ENCODE results near the gene GPR162. TPM values are rescaled to one million over a fixed set of nuclear protein-coding genes. Genes with fewer than 3 reads are reported as not detected.

The GPR162 gene
- total and polyA plus RNA-seq, 2 experiments from 2014 or later: 2.3 TPM

DNA sequence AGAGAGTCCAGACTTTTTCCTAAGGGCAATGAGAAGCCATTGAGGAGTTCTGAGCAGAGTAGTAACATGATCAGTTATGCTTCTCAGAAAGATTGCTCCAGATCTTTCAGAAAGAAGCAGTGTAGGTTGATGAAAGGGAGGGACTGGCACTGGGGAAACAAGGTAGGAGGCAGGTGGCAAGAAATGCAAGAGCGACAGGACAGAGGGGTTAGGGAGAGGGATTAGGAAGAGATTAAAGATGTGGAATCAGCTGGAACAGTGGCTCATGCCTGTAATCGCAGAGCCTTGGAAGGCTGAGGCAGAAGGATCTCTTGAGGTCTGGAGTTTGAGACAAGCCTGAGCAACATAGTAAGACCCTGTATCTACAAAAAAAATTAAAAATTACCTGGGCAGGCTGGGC, 26.1 kb downstream of the GPR162 start:
- no peak overlapping the region for H3K4me3 ChIP-seq
- no peak overlapping the region for H3K27ac ChIP-seq
- no peak for DNase-seq (ENCODE audit: low spot score)
- no peak overlapping the region for H2AFZ ChIP-seq
- H3K36me3 ChIP-seq (replicated peaks; ENCODE audit: insufficient read depth, low read depth): no peaks in the 10 kb centered on the region
- no peak overlapping the region for H3K4me2 ChIP-seq
- H3K27me3 ChIP-seq: no peaks in the 10 kb centered on the region
- peaks cover 5% of the 10 kb centered on the region for H3K4me1 ChIP-seq (ENCODE audit: insufficient read depth)
- no peaks in the 10 kb centered on the region for H4K20me1 ChIP-seq (ENCODE audit: insufficient read depth, poor library complexity, severe bottlenecking)
- no peaks in the 10 kb centered on the region for H3K9me3 ChIP-seq (ENCODE audit: low read depth)
- TF ChIP-seq EZH2phosphoT487 (IDR thresholded peaks at IDR 0.05; ENCODE audit: low read depth, severe bottlenecking, unreplicated experiment) (no peak), EZH2 (IDR thresholded peaks at IDR 0.05; ENCODE audit: borderline replicate concordance) (no peak)
- TF ChIP-seq, protein P1, sequence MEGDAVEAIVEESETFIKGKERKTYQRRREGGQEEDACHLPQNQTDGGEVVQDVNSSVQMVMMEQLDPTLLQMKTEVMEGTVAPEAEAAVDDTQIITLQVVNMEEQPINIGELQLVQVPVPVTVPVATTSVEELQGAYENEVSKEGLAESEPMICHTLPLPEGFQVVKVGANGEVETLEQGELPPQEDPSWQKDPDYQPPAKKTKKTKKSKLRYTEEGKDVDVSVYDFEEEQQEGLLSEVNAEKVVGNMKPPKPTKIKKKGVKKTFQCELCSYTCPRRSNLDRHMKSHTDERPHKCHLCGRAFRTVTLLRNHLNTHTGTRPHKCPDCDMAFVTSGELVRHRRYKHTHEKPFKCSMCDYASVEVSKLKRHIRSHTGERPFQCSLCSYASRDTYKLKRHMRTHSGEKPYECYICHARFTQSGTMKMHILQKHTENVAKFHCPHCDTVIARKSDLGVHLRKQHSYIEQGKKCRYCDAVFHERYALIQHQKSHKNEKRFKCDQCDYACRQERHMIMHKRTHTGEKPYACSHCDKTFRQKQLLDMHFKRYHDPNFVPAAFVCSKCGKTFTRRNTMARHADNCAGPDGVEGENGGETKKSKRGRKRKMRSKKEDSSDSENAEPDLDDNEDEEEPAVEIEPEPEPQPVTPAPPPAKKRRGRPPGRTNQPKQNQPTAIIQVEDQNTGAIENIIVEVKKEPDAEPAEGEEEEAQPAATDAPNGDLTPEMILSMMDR (IDR thresholded peaks at IDR 0.05; ENCODE audit: poor library complexity): no peak
- H3K79me2 ChIP-seq: no peaks in the 10 kb centered on the region
- WGBS (ENCODE audit: low lambda C conversion rate, missing lambda C conversion rate): 88% methylated on average over 2 of the region's 2 CpGs
- no peaks in the 10 kb centered on the region for H3K9me2 ChIP-seq (replicated peaks; ENCODE audit: insufficient read depth)

DNA sequence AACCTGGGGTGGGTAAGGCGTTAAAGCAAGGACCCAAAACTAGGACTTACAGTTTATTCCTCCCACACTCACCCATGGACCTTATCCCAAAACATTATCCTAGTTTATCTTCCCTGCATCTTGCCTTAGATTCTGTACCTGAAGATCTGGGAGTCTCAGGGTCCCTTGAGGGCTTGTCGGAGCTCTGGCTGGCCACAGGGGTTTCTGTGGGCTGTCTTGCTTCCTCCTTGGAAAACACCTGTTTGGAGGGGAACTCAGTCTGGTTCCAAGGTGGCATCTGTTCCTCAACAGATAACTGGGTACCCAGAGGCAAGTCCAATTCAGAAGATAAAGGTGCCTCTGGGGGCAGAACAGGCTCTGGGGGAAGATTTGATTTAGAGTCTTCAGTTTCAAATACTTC, 27.8 kb downstream of the GPR162 start:
- no peak overlapping the region for H2AFZ ChIP-seq
- 95% methylated on average over 2 of the region's 2 CpGs for WGBS (ENCODE audit: low lambda C conversion rate, missing lambda C conversion rate)
- H3K9me2 ChIP-seq (replicated peaks; ENCODE audit: insufficient read depth): no peaks in the 10 kb centered on the region
- H3K79me2 ChIP-seq: peaks cover 13% of the 10 kb centered on the region
- H3K9me3 ChIP-seq (ENCODE audit: low read depth): no peaks in the 10 kb centered on the region
- TF ChIP-seq EZH2phosphoT487 (IDR thresholded peaks at IDR 0.05; ENCODE audit: low read depth, severe bottlenecking, unreplicated experiment): no peak
- no peak for TF ChIP-seq EZH2 (IDR thresholded peaks at IDR 0.05; ENCODE audit: borderline replicate concordance)
- TF ChIP-seq, protein P1 (IDR thresholded peaks at IDR 0.05; ENCODE audit: poor library complexity): no peak
- no peak overlapping the region for H3K27ac ChIP-seq
- DNase-seq (ENCODE audit: low spot score): no peak
- H3K36me3 ChIP-seq (replicated peaks; ENCODE audit: insufficient read depth, low read depth): no peaks in the 10 kb centered on the region
- H3K4me3 ChIP-seq: no peak overlapping the region
- H3K4me1 ChIP-seq (ENCODE audit: insufficient read depth): peaks cover 13% of the 10 kb centered on the region
- no peaks in the 10 kb centered on the region for H4K20me1 ChIP-seq (ENCODE audit: insufficient read depth, poor library complexity, severe bottlenecking)
- H3K27me3 ChIP-seq: no peaks in the 10 kb centered on the region
- no peak overlapping the region for H3K4me2 ChIP-seq

DNA sequence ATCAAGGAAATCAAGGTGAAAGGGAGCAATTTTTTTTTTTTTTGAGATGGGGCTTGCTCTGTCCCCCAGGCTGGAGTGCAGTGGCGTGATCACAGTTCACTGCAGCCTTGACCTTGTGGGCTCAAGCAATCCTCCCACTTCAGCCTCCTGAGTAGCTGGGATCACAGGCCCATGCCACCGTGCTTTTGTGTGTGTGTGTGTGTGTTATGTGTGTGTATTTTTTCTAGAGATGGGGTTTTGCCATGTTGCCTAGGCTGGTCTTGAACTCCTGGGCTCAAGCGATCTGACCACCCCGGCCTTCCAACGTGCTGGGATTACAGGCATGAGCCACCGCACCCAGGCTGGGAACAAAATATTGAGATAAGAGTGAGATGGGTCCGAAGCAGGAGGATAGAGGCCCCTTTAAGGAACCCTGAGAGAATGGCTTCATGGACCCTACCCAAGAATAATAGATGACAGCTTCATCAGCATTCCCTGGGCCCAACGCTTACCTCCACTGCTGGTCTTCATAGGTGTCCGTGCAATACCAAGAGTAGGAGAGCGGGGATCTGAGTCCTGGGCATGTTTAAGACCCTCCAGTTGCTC, 28.4 kb downstream of the GPR162 start:
- 90% methylated on average over 10 of the region's 10 CpGs for WGBS (ENCODE audit: low lambda C conversion rate, missing lambda C conversion rate)
- peaks cover 13% of the 10 kb centered on the region for H3K4me1 ChIP-seq (ENCODE audit: insufficient read depth)
- H3K27me3 ChIP-seq: no peaks in the 10 kb centered on the region
- peak overlapping the region; percentile 69 for H3K27ac ChIP-seq
- TF ChIP-seq, protein P1 (IDR thresholded peaks at IDR 0.05; ENCODE audit: poor library complexity): no peak
- no peak for TF ChIP-seq EZH2phosphoT487 (IDR thresholded peaks at IDR 0.05; ENCODE audit: low read depth, severe bottlenecking, unreplicated experiment)
- H4K20me1 ChIP-seq (ENCODE audit: insufficient read depth, poor library complexity, severe bottlenecking): no peaks in the 10 kb centered on the region
- no peak for DNase-seq (ENCODE audit: low spot score)
- peak overlapping the region; percentile 76 for H3K4me2 ChIP-seq
- H3K36me3 ChIP-seq (replicated peaks; ENCODE audit: insufficient read depth, low read depth): no peaks in the 10 kb centered on the region
- H3K9me2 ChIP-seq (replicated peaks; ENCODE audit: insufficient read depth): no peaks in the 10 kb centered on the region
- no peak overlapping the region for H2AFZ ChIP-seq
- H3K9me3 ChIP-seq (ENCODE audit: low read depth): no peaks in the 10 kb centered on the region
- H3K4me3 ChIP-seq: no peak overlapping the region
- H3K79me2 ChIP-seq: peaks cover 19% of the 10 kb centered on the region

Data from hepatocyte (in vitro differentiated cells).